Spleen (tissue), 11 donors: ENCODE measurements around the gene NTSR2. TPM values are rescaled to one million over a fixed set of nuclear protein-coding genes. Genes with fewer than 3 reads are reported as not detected.

Source experiments
- DNase-seq: peaks from one replicate; pipeline ENCODE4 v3.0.0-alpha.2; 2020
- H3K27ac ChIP-seq, 8 donors: fragments of 200-600 bp; sonication (generic) in 7 of 8; 1 replicate in 4 of 8; 2 replicates in 4 of 8; pipeline versions ENCODE4 v1.5.0 to v1.8.0; 2016 to 2021; ENCODE audit warnings: inconsistent platforms in 4 of 8, mild to moderate bottlenecking in 4 of 8, moderate library complexity in 1 of 8
- H3K27me3 ChIP-seq, 7 donors: fragments of 200-600 bp; sonication (generic) in 6 of 7; replicated peaks in 1 of 7; 1 replicate in 4 of 7; 2 replicates in 3 of 7; pipeline versions ENCODE4 v1.5.0 to v1.8.0; 2016 to 2021; ENCODE audit warnings: inconsistent platforms in 3 of 7, mild to moderate bottlenecking in 1 of 7
- H3K36me3 ChIP-seq, 6 donors: fragments of 200-600 bp; sonication (generic) in 5 of 6; 1 replicate in 4 of 6; 2 replicates in 2 of 6; pipeline versions ENCODE4 v1.5.0 to v1.8.0; 2016 to 2021; ENCODE audit warnings: inconsistent platforms in 2 of 6
- H3K4me1 ChIP-seq, 6 donors: fragments of 200-600 bp; sonication (generic) in 5 of 6; 1 replicate in 3 of 6; 2 replicates in 3 of 6; pipeline versions ENCODE4 v1.5.0 to v1.8.0; 2016 to 2021; ENCODE audit warnings: inconsistent platforms in 3 of 6
- H3K4me3 ChIP-seq, 8 donors: fragments of 200-600 bp; sonication (generic) in 7 of 8; 1 replicate in 4 of 8; 2 replicates in 4 of 8; pipeline versions ENCODE4 v1.5.0 to v1.8.0; 2016 to 2021; ENCODE audit warnings: inconsistent platforms in 4 of 8, mild to moderate bottlenecking in 4 of 8, moderate library complexity in 2 of 8
- H3K9me3 ChIP-seq, 8 donors: fragments of 200-600 bp; sonication (generic) in 7 of 8; 1 replicate in 4 of 8; 2 replicates in 4 of 8; pipeline versions ENCODE4 v1.5.0 to v1.8.0; 2016 to 2021; ENCODE audit warnings: inconsistent platforms in 4 of 8
- CTCF ChIP-seq, 11 experiments: fragments of 200-600 bp in 7 of 11; fragments of 450-650 bp in 4 of 11; sonication (generic) in 4 of 11; IDR thresholded peaks in 8 of 11; conservative IDR thresholded peaks in 3 of 11; 1 replicate in 7 of 11; 2 replicates in 4 of 11; pipeline versions ENCODE4 v1.4.0 to v1.8.0; 2016 to 2021; ENCODE audit warnings: antibody characterized with exemption in 11 of 11, inconsistent platforms in 4 of 11, mild to moderate bottlenecking in 1 of 11
- POLR2A ChIP-seq, 3 donors: fragments of 450-650 bp; IDR thresholded peaks; one replicate each; pipeline ENCODE4 v1.5.1; 2017; ENCODE audit warnings: antibody characterized with exemption in 3 of 3, mild to moderate bottlenecking in 1 of 3
- POLR2AphosphoS5 ChIP-seq, 3 donors: sonication (generic); formaldehyde crosslinking; IDR thresholded peaks; one replicate each; pipeline ENCODE4 v1.5.1; 2017; ENCODE audit warnings: antibody characterized with exemption in 3 of 3
- WGBS, 5 donors: extraction: QIAGEN DNeasy Blood & Tissue Kit in 3 of 5; methylation state at CpG; one replicate each; pipeline versions ENCODE4 v1.1.5 to v1.1.7; 2013 to 2018; 5-methylcytosine and 5-hydroxymethylcytosine counted together
- intact Hi-C: fragments of 100-400 bp; cut with DNase I; formaldehyde crosslinking; loops from one replicate; pipeline ENCODE4 v1.15.0; 2023; ENCODE audit warnings: low total_unique reads
- polyA plus RNA-seq, 3 donors: library from polyadenylated mRNA; stranded (reverse); fragments of 200-250 nt; gene quantifications; one replicate each; pipeline ENCODE4 v1.2.1, GENCODE V29; 2013
- total RNA-seq, 7 donors: library from RNA; depleted of rRNA in 3 of 7; stranded (reverse); fragments of >200 nt in 3 of 7; fragmentation: NEBNext Ultra II Directional in 4 of 7; extraction: Animal tissue kit (Norgen Biotek cat#: 25700) in 4 of 7; gene quantifications; one replicate each; pipeline versions ENCODE4 v1.1.0 to v1.2.1, GENCODE V29; 2016 to 2021
- donor health status: healthy with polysubstance abuse.
- donor health status: DM: no; HTN: no; CAD: no; lungs with moderate emphysema.
- donor health status: DM: no; HTN: no; CAD: no.
- donor health status: Bipolar disorder and iron deficiency.
- donor health status: healthy.
- donor health status: DM: no; HTN: no; CAD: no.
- donor health status: DM: yes; HTN: yes; CAD: no.

Gene NTSR2
- total and polyA plus RNA-seq, 10 donors, result not detected

DNA sequence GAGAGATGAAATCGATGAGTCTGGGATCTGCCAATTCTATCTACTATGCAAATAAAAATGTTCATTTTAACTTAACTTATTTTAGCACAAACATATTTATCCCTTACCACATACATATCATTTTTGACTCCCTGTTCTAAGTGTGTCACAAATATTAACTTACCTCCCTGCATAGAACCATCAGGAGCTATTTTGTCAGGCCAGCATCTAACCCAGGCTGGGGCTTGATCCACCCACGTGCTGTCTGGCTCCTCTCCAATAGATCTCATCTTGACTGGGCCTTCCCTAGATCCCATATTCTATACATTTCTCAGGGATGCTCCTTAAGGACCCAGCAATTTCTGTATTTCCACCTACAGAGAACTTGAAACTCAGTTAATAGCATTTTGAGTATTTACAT, 20.9 kb downstream of the NTSR2 start:
- Histone ChIP-seq H3K36me3 (no peaks in the 10 kb centered on the region), H3K9me3 (no peaks in the 10 kb centered on the region), H3K27ac (no peak overlapping the region), H3K27me3 (no peaks in the 10 kb centered on the region), H3K4me1 (no peaks in the 10 kb centered on the region), H3K4me3 (no peak overlapping the region)
- TF ChIP-seq POLR2A (IDR thresholded peaks at IDR 0.05) (no peak), POLR2AphosphoS5 (IDR thresholded peaks at IDR 0.05) (no peak), CTCF (IDR thresholded peaks at IDR 0.05 in 8 of 11, conservative IDR thresholded peaks at IDR 0.05 in 3 of 11) (no peak)
- WGBS, 5 donors, result 67 to 77% (median 72%) methylated on average over 2 of the region's 2 CpGs
- no peak for DNase-seq
- intact Hi-C loops, result no loop called here

- TF ChIP-seq CTCF (IDR thresholded peaks at IDR 0.05 in 8 of 11, conservative IDR thresholded peaks at IDR 0.05 in 3 of 11), result no peak
- TF ChIP-seq POLR2AphosphoS5 (IDR thresholded peaks at IDR 0.05), result no peak
- TF ChIP-seq POLR2A (IDR thresholded peaks at IDR 0.05), result no peak
- Histone ChIP-seq H3K27ac (no peak overlapping the region), H3K4me3 (no peak overlapping the region), H3K4me1 (no peaks in the 10 kb centered on the region), H3K27me3 (peaks cover 0 to 2% (median 0%) of the 10 kb centered on the region in 7 donors), H3K9me3 (no peaks in the 10 kb centered on the region), H3K36me3 (no peaks in the 10 kb centered on the region)
- 65 to 74% (median 70%) methylated on average over 7 of the region's 7 CpGs for WGBS, 5 donors
- no peak for DNase-seq
- intact Hi-C loops, result no loop called here
Measured at GRCh38 chr2:11647834-11648600, 22.0 kb downstream of the NTSR2 start.

DNA sequence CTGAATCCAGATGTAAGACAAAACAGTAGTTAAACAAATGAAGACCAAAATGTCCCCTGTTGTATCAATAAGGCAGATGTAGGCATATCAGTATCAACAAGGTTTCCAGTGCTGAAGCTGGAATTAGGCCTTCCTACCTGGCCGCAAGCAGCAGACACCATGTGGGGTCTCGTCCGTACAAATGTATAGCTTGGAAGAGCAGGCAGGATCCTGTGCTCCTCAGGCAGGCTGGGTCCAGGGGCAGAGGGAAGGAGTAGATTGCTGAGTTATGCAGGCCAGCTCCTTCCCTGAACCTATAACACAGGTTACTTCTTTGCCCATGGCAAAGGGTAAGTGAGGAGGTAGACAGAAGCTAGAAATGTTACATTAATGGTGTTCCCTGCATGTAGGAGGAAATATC, 23.5 kb downstream of the NTSR2 start:
- H3K27ac ChIP-seq, result no peak overlapping the region
- TF ChIP-seq POLR2A (IDR thresholded peaks at IDR 0.05) (no peak), CTCF (IDR thresholded peaks at IDR 0.05 in 8 of 11, conservative IDR thresholded peaks at IDR 0.05 in 3 of 11) (no peak), POLR2AphosphoS5 (IDR thresholded peaks at IDR 0.05) (no peak)
- H3K27me3 ChIP-seq, result peaks cover 0 to 5% (median 0%) of the 10 kb centered on the region in 7 donors
- no peaks in the 10 kb centered on the region for H3K9me3 ChIP-seq
- intact Hi-C loops, result no loop called here
- no peak for DNase-seq
- no peaks in the 10 kb centered on the region for H3K36me3 ChIP-seq
- no peak overlapping the region for H3K4me3 ChIP-seq
- WGBS, 5 donors, result 93 to 100% (median 97%) methylated on average over 3 of the region's 3 CpGs
- H3K4me1 ChIP-seq, result no peaks in the 10 kb centered on the region

- intact Hi-C loops, result no loop called here
- H3K27ac ChIP-seq, result no peak overlapping the region
Measured at GRCh38 chr2:11644293-11644692, 25.7 kb downstream of the NTSR2 start.

More at GRCh38 chr2:11644293-11644692, 25.7 kb downstream of the NTSR2 start:
- no peak for DNase-seq
- no peak for TF ChIP-seq CTCF (IDR thresholded peaks at IDR 0.05 in 8 of 11, conservative IDR thresholded peaks at IDR 0.05 in 3 of 11)
- TF ChIP-seq POLR2AphosphoS5 (IDR thresholded peaks at IDR 0.05), result no peak
- TF ChIP-seq POLR2A (IDR thresholded peaks at IDR 0.05), result no peak
- 78 to 90% (median 86%) methylated on average over 3 of the region's 3 CpGs for WGBS, 5 donors
- H3K4me1 ChIP-seq, result no peaks in the 10 kb centered on the region
- peaks cover 0 to 5% (median 0%) of the 10 kb centered on the region in 7 donors for H3K27me3 ChIP-seq
- H3K4me3 ChIP-seq, result no peak overlapping the region
- H3K9me3 ChIP-seq, result no peaks in the 10 kb centered on the region
- no peaks in the 10 kb centered on the region for H3K36me3 ChIP-seq
